Liver (tissue), 9 donors: ENCODE results near the gene CDX1. TPM values are rescaled to one million over a fixed set of nuclear protein-coding genes. Genes with fewer than 3 reads are reported as not detected.

ENCODE experiments used
- DNase-seq: peaks from one replicate; pipeline ENCODE4 v3.0.0-alpha.2; 2017; ENCODE audit warnings: low spot score
- H3K27ac ChIP-seq, 2 donors: one replicate each; pipeline ENCODE4 v1.7.0; 2013; ENCODE audit warnings: inconsistent platforms in 2 of 2, low read length in 2 of 2, control low read depth in 1 of 2, low read depth in 1 of 2, mild to moderate bottlenecking in 1 of 2
- H3K27me3 ChIP-seq, 4 donors: one replicate each; pipeline versions ENCODE4 v1.6.1 to v1.7.0; 2013; ENCODE audit warnings: low read length in 3 of 4, inconsistent platforms in 1 of 4, mild to moderate bottlenecking in 1 of 4, moderate library complexity in 1 of 4; ENCODE audit not compliant: control insufficient read depth in 4 of 4, insufficient read depth in 4 of 4
- H3K36me3 ChIP-seq, 4 donors: one replicate each; pipeline versions ENCODE4 v1.6.1 to v1.7.0; 2013; ENCODE audit warnings: low read length in 3 of 4, mild to moderate bottlenecking in 3 of 4, low read depth in 1 of 4, moderate library complexity in 1 of 4; ENCODE audit not compliant: control insufficient read depth in 4 of 4, insufficient read depth in 3 of 4
- H3K4me1 ChIP-seq, 4 donors: one replicate each; pipeline versions ENCODE4 v1.6.1 to v1.7.0; 2013; ENCODE audit warnings: low read length in 3 of 4, mild to moderate bottlenecking in 3 of 4, moderate library complexity in 1 of 4; ENCODE audit not compliant: control insufficient read depth in 4 of 4, insufficient read depth in 4 of 4
- H3K4me3 ChIP-seq, 3 donors: one replicate each; pipeline versions ENCODE4 v1.6.1 to v1.7.0; 2013; ENCODE audit warnings: low read length in 3 of 3, control low read depth in 1 of 3, low read depth in 1 of 3, mild to moderate bottlenecking in 1 of 3
- H3K9ac ChIP-seq, 2 donors: one replicate each; pipeline ENCODE4 v1.7.0; 2013; ENCODE audit warnings: low read length in 2 of 2, mild to moderate bottlenecking in 2 of 2, moderate library complexity in 2 of 2, control low read depth in 1 of 2, low read depth in 1 of 2
- H3K9me3 ChIP-seq, 4 donors: one replicate each; pipeline versions ENCODE4 v1.6.1 to v1.7.0; 2013; ENCODE audit warnings: low read length in 3 of 4; ENCODE audit not compliant: control insufficient read depth in 4 of 4
- ATF3 ChIP-seq: IDR thresholded peaks from 2 replicates; pipeline ENCODE4 v1.6.1; 2016; ENCODE audit warnings: antibody characterized with exemption
- CTCF ChIP-seq: fragments of 150-350 bp; IDR thresholded peaks from 2 replicates; pipeline ENCODE4 v1.5.1; 2017; ENCODE audit warnings: improper control_type of control experiment, low read depth, low read length; ENCODE audit not compliant: missing input control
- EGR1 ChIP-seq, 2 donors: IDR thresholded peaks; 2 replicates each; pipeline ENCODE4 v1.6.1; 2016 to 2018; ENCODE audit warnings: antibody characterized with exemption in 2 of 2, low read depth in 2 of 2
- FOXA1 ChIP-seq: IDR thresholded peaks from 2 replicates; pipeline ENCODE4 v1.6.1; 2016; ENCODE audit warnings: antibody characterized with exemption
- FOXA2 ChIP-seq: IDR thresholded peaks from 2 replicates; pipeline ENCODE4 v1.6.1; 2016; ENCODE audit warnings: antibody characterized with exemption
- GABPA ChIP-seq, 2 donors: IDR thresholded peaks in 1 of 2; conservative IDR thresholded peaks in 1 of 2; 2 replicates each; pipeline ENCODE4 v1.6.1; 2016; ENCODE audit warnings: antibody characterized with exemption in 2 of 2, mild to moderate bottlenecking in 1 of 2, moderate library complexity in 1 of 2
- HNF4A ChIP-seq, 2 donors: conservative IDR thresholded peaks; 2 replicates each; pipeline ENCODE4 v1.6.1; 2016; ENCODE audit warnings: antibody characterized with exemption in 2 of 2, mild to moderate bottlenecking in 2 of 2
- HNF4G ChIP-seq: IDR thresholded peaks from 2 replicates; pipeline ENCODE4 v1.6.1; 2016; ENCODE audit warnings: antibody characterized with exemption
- JUND ChIP-seq, 2 donors: IDR thresholded peaks; 2 replicates each; pipeline ENCODE4 v1.6.1; 2016; ENCODE audit warnings: antibody characterized with exemption in 2 of 2
- NR2F2 ChIP-seq: IDR thresholded peaks from 2 replicates; pipeline ENCODE4 v1.6.1; 2016; ENCODE audit warnings: antibody characterized with exemption
- RAD21 ChIP-seq, 2 donors: IDR thresholded peaks; 2 replicates each; pipeline ENCODE4 v1.6.1; 2016; ENCODE audit warnings: antibody characterized with exemption in 2 of 2, mild to moderate bottlenecking in 2 of 2
- REST ChIP-seq: IDR thresholded peaks from 2 replicates; pipeline ENCODE4 v1.6.1; 2016; ENCODE audit warnings: antibody characterized with exemption, mild to moderate bottlenecking
- RXRA ChIP-seq, 2 donors: IDR thresholded peaks; 2 replicates each; pipeline ENCODE4 v1.6.1; 2017 to 2018; ENCODE audit warnings: antibody characterized with exemption in 2 of 2, mild to moderate bottlenecking in 1 of 2
- SP1 ChIP-seq: IDR thresholded peaks from 2 replicates; pipeline ENCODE4 v1.6.1; 2018; ENCODE audit warnings: antibody characterized with exemption, mild to moderate bottlenecking
- TAF1 ChIP-seq: conservative IDR thresholded peaks from 2 replicates; pipeline ENCODE4 v1.6.1; 2016; ENCODE audit warnings: antibody characterized with exemption, mild to moderate bottlenecking
- YY1 ChIP-seq: IDR thresholded peaks from 2 replicates; pipeline ENCODE4 v1.6.1; 2016; ENCODE audit warnings: antibody characterized with exemption, mild to moderate bottlenecking
- WGBS: extraction: QIAGEN DNeasy Blood & Tissue Kit; methylation state at CpG from one replicate; pipeline ENCODE4 v1.1.7; 2013; 5-methylcytosine and 5-hydroxymethylcytosine counted together
- polyA plus RNA-seq, 2 donors: library from polyadenylated mRNA; stranded (reverse) in 1 of 2; unstranded in 1 of 2; fragments of 200-250 nt in 1 of 2; fragments of >200 nt in 1 of 2; fragmentation: Nextera tagmentation in 1 of 2; extraction: Ambion mirVana in 1 of 2; gene quantifications; one replicate each; pipeline versions ENCODE4 v1.2.1 to v1.2.3, GENCODE V29; 2013 to 2015
- total RNA-seq, 2 donors: library from RNA; depleted of rRNA; stranded (reverse); fragments of >200 nt; gene quantifications; one replicate each; pipeline ENCODE4 v1.2.3, GENCODE V29; 2014
- TF ChIP-seq, protein P1 (sequence below): IDR thresholded peaks from 2 replicates; pipeline ENCODE4 v1.6.1; 2016; ENCODE audit warnings: antibody characterized with exemption
- TF ChIP-seq, protein P2 (sequence below): IDR thresholded peaks from 2 replicates; pipeline ENCODE4 v1.6.1; 2016; ENCODE audit warnings: antibody characterized with exemption
- donor health status: healthy.
- donor health status: healthy.
- donor health status: healthy.
- donor health status: healthy.
- donor health status: healthy.

Gene CDX1
- total and polyA plus RNA-seq, 4 donors: not detected

DNA sequence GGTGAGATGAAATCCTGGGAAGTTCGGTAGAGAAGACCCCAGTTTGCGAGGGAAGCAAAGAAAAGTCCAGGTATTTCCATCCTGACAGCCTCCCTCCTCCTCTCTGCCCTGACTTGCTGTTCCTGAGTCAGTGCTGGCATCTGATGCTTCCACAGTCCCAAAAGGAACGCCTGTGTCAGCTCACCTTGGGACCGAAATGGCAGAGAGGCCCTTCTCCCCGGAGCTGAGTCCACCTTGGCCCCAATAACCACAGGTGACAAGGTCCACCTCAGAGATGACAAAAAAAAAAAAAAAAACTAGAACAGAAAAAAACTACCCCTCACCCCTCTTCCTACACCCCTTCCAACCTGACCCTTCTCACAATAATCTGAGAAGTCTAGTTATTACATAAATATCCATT, 54.9 kb downstream of the CDX1 start (continued):
- TF ChIP-seq, protein P1, sequence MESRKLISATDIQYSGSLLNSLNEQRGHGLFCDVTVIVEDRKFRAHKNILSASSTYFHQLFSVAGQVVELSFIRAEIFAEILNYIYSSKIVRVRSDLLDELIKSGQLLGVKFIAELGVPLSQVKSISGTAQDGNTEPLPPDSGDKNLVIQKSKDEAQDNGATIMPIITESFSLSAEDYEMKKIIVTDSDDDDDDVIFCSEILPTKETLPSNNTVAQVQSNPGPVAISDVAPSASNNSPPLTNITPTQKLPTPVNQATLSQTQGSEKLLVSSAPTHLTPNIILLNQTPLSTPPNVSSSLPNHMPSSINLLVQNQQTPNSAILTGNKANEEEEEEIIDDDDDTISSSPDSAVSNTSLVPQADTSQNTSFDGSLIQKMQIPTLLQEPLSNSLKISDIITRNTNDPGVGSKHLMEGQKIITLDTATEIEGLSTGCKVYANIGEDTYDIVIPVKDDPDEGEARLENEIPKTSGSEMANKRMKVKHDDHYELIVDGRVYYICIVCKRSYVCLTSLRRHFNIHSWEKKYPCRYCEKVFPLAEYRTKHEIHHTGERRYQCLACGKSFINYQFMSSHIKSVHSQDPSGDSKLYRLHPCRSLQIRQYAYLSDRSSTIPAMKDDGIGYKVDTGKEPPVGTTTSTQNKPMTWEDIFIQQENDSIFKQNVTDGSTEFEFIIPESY: no peak
- no peak for TF ChIP-seq NR2F2

GRCh38 chr5:150222906-150223305, 56.3 kb downstream of the CDX1 start:
- Histone ChIP-seq H3K27ac (no peak overlapping the region), H3K36me3 (no peaks in the 10 kb centered on the region), H3K27me3 (no peaks in the 10 kb centered on the region), H3K9ac (no peak overlapping the region), H3K4me3 (no peak overlapping the region), H3K4me1 (no peaks in the 10 kb centered on the region), H3K9me3 (no peaks in the 10 kb centered on the region)
- TF ChIP-seq TAF1 (no peak), YY1 (no peak), ATF3 (no peak), RXRA (IDR thresholded peaks at IDR 0.05) (no peak), HNF4A (conservative IDR thresholded peaks at IDR 0.05) (no peak), RAD21 (IDR thresholded peaks at IDR 0.05) (no peak), SP1 (no peak), EGR1 (IDR thresholded peaks at IDR 0.05; ENCODE audit: low read depth in 2 of 2) (no peak), HNF4G (no peak), CTCF (no peak), GABPA (IDR thresholded peaks at IDR 0.05 in 1 of 2, conservative IDR thresholded peaks at IDR 0.05 in 1 of 2) (no peak), FOXA2 (no peak), FOXA1 (no peak), JUND (IDR thresholded peaks at IDR 0.05) (no peak), NR2F2 (no peak), REST (no peak)
- TF ChIP-seq, protein P1: no peak
- TF ChIP-seq, protein P2, sequence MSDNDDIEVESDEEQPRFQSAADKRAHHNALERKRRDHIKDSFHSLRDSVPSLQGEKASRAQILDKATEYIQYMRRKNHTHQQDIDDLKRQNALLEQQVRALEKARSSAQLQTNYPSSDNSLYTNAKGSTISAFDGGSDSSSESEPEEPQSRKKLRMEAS: no peak
- DNase-seq: no peak
- WGBS: 92% methylated on average over 21 of the region's 21 CpGs
